OCI-LY7 (cell line): ENCODE data around the gene KDM2A.

Source experiments
- CTCF ChIP-seq: fragments of 200-600 bp; sonication (generic); conservative IDR thresholded peaks from 2 replicates; pipeline ENCODE4 v1.5.1; 2014; ENCODE audit warnings: mild to moderate bottlenecking, antibody characterized with exemption, low read length, moderate library complexity, mixed read lengths
- EZH2phosphoT487 ChIP-seq: fragments of 200-600 bp; sonication (generic); IDR thresholded peaks from 2 replicates; pipeline ENCODE4 v1.6.1; 2018; ENCODE audit warnings: low read depth, borderline replicate concordance, mild to moderate bottlenecking, mixed run types, antibody characterized with exemption, low read length, moderate library complexity, mixed read lengths

GRCh38 chr11:67204822-67205221 is 85.8 kb downstream of the KDM2A start:
- TF ChIP-seq EZH2phosphoT487, result no peak
- TF ChIP-seq CTCF, result no peak
